HG03558 (cell line): ENCODE measurements around the gene NEFH.

ENCODE experiments used
- ATAC-seq: cut with Tn5 transposase; IDR thresholded peaks from one replicate; pipeline ENCODE4 v1.9.1; 2021; ENCODE audit warnings: moderate number of reproducible peaks; ENCODE audit not compliant: unreplicated experiment; ENCODE audit errors: extremely low read depth

Gene NEFH

GRCh38 chr22:29536411-29536810 lies 56.4 kb downstream of the NEFH start:
- ATAC-seq, result no peak

GRCh38 chr22:29539105-29539504 lies 59.1 kb downstream of the NEFH start:
- no peak for ATAC-seq
